Cardiac muscle cell (in vitro differentiated cells and primary cell): ENCODE measurements around the gene PLLP. TPM values are rescaled to one million over a fixed set of nuclear protein-coding genes. Genes with fewer than 3 reads are reported as not detected.

ENCODE experiments used
- DNase-seq, 2 donors: peaks; one replicate each; pipeline versions ENCODE4 v3.0.0 to v3.0.0-alpha.2; 2010 to 2017; ENCODE audit warnings: low read depth in 1 of 2, low spot score in 1 of 2
- H3K27ac ChIP-seq: fragments of 200-600 bp; sonication (generic); 2 replicates; pipeline ENCODE4 v1.5.1; 2016
- H3K27me3 ChIP-seq: fragments of 200-600 bp; sonication (generic); 2 replicates; pipeline ENCODE4 v1.6.0; 2016; ENCODE audit warnings: control low read depth
- H3K36me3 ChIP-seq: fragments of 200-600 bp; sonication (generic); 2 replicates; pipeline ENCODE4 v1.5.1; 2016; ENCODE audit warnings: control low read depth
- H3K4me1 ChIP-seq: fragments of 200-600 bp; sonication (generic); 2 replicates; pipeline ENCODE4 v1.8.1; 2017; ENCODE audit warnings: low read depth, mild to moderate bottlenecking, mixed run types
- H3K4me3 ChIP-seq: fragments of 200-600 bp; sonication (generic); 2 replicates; pipeline ENCODE4 v1.5.1; 2016; ENCODE audit warnings: mild to moderate bottlenecking
- H3K9me3 ChIP-seq: fragments of 200-600 bp; sonication (generic); 2 replicates; pipeline ENCODE4 v1.5.1; 2017; ENCODE audit warnings: low read depth, mild to moderate bottlenecking, control low read depth
- polyA plus RNA-seq: library from polyadenylated mRNA; unstranded; fragments of >200 nt; fragmentation: Nextera tagmentation; extraction: Ambion mirVana; gene quantifications from 2 replicates; pipeline ENCODE4 v1.2.1, GENCODE V29; 2016
- total RNA-seq: library from RNA; depleted of rRNA; stranded (reverse); fragments of >200 nt; gene quantifications from 2 replicates; pipeline ENCODE4 v1.2.3, GENCODE V29; 2016
- TF ChIP-seq, protein P1 (sequence below): IDR thresholded peaks from 2 replicates; pipeline ENCODE4 v1.5.1; 2012; ENCODE audit warnings: low read depth, mild to moderate bottlenecking, low read length

The PLLP gene
- total and polyA plus RNA-seq, 2 experiments from 2014 or later: 6.4 to 14.2 TPM

DNA sequence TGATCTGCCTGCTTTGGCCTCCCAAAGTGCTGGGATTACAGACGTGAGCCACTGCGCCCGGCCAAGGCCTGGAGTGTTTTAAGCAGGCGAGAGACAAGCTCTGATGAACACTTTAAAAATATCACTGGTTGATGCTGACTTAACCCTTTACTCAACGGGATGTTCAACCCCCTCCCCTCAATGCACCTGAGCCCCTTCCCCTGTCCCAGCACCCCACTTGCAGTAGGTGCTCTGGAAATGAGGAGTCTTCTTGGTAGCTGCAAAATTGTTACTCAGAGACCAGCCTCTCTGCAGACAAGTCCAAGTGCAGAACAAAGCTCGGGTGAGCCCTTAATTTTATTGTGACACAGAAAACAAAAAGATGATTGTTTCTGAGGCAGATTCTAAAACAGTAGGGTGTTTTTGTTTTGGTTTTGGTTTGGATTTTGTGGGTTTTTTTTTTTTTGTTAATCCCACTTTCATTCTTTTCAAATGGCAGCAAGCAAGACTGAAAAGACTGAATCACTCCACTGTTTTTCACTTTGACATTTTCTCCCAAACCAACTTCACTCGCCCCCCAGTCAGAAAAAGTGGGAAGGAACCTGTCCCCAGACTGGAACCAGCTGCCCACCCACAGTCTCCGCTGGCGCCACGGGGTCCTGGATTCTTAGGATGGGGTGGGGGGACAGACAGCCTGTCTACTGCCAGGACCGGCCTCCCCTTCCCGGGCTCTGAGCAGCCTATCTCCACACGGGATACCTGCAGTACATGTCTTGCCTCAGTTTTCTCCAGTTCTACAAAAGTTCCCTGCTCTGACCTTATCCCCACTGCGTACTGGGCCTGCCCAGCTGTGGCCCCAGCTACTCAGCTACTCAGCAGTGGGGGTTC, 5.2 kb upstream of the PLLP start:
- no peaks in the 10 kb centered on the region for H3K9me3 ChIP-seq
- H3K4me1 ChIP-seq: no peaks in the 10 kb centered on the region
- no peaks in the 10 kb centered on the region for H3K27me3 ChIP-seq
- DNase-seq: no peak
- no peak overlapping the region for H3K27ac ChIP-seq
- H3K4me3 ChIP-seq: no peak overlapping the region
- no peaks in the 10 kb centered on the region for H3K36me3 ChIP-seq
- TF ChIP-seq, protein P1, sequence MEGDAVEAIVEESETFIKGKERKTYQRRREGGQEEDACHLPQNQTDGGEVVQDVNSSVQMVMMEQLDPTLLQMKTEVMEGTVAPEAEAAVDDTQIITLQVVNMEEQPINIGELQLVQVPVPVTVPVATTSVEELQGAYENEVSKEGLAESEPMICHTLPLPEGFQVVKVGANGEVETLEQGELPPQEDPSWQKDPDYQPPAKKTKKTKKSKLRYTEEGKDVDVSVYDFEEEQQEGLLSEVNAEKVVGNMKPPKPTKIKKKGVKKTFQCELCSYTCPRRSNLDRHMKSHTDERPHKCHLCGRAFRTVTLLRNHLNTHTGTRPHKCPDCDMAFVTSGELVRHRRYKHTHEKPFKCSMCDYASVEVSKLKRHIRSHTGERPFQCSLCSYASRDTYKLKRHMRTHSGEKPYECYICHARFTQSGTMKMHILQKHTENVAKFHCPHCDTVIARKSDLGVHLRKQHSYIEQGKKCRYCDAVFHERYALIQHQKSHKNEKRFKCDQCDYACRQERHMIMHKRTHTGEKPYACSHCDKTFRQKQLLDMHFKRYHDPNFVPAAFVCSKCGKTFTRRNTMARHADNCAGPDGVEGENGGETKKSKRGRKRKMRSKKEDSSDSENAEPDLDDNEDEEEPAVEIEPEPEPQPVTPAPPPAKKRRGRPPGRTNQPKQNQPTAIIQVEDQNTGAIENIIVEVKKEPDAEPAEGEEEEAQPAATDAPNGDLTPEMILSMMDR: no peak

DNA sequence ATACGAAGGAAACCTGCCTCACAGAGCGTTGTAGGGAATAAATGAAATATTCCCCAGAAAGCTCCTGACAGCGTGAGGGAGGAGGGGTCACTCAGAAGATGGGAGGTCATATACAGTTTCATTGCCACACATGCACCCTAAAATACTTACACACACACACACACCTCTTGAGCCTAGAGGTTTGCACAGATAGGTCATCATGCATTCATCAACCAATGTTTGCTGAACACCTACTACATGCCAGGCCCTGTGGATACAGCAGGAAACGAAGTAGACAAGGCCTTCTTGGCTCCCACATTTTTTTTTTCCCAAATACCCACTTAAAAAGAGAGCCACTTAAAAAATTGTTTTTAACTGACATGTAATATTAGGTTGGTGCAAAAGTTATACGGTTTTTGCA, 907 bp upstream of the PLLP start:
- Histone ChIP-seq H3K9me3 (no peaks in the 10 kb centered on the region), H3K4me1 (no peaks in the 10 kb centered on the region), H3K27ac (no peak overlapping the region), H3K27me3 (peaks cover 13% of the 10 kb centered on the region), H3K36me3 (no peaks in the 10 kb centered on the region), H3K4me3 (no peak overlapping the region)
- DNase-seq: no peak
- TF ChIP-seq, protein P1: no peak

DNA sequence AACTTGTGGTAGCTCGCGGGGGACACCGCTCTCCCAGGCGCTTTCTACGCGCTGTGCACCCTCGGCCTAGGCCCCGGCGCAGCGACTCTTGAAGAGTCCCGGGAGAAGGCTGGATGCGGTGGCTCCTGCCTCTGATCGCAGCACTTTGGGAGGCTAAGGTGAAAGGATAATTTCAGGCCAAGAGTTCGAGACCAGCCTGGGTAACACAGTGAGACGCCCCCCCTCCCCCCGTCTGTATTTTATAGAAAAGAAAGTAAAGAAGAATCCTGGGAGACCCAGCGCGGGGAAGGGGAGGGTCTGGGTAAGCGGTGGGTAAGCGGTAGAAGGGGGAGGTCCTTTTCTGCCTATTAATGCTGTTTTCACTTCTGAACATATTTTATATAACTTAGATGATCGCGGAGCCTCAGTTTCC, 486 bp upstream of the PLLP start:
- H3K27me3 ChIP-seq: peaks cover 13% of the 10 kb centered on the region
- H3K27ac ChIP-seq: no peak overlapping the region
- no peaks in the 10 kb centered on the region for H3K4me1 ChIP-seq
- no peaks in the 10 kb centered on the region for H3K9me3 ChIP-seq
- H3K4me3 ChIP-seq: peak overlapping the region; percentile 46
- TF ChIP-seq, protein P1: no peak
- no peak for DNase-seq
- no peaks in the 10 kb centered on the region for H3K36me3 ChIP-seq

DNA sequence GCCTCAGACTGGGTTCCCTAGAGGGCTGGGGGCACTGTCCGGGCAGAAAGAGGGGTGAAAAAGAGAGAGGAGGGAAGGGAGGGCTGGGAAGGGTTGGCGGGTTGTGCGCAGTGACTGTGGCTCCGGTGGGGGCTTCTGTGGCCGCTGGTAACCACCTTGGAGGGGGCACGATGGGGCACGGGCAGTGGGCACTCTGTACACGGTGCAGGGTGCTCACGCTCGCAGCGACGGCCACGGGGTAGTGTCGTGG, 588 bp downstream of the PLLP start:
- no peaks in the 10 kb centered on the region for H3K9me3 ChIP-seq
- no peaks in the 10 kb centered on the region for H3K4me1 ChIP-seq
- H3K27me3 ChIP-seq: peaks cover 13% of the 10 kb centered on the region
- H3K36me3 ChIP-seq: no peaks in the 10 kb centered on the region
- peak overlapping the region; percentile 46 for H3K4me3 ChIP-seq
- no peak for DNase-seq
- no peak overlapping the region for H3K27ac ChIP-seq
- TF ChIP-seq, protein P1: no peak

DNA sequence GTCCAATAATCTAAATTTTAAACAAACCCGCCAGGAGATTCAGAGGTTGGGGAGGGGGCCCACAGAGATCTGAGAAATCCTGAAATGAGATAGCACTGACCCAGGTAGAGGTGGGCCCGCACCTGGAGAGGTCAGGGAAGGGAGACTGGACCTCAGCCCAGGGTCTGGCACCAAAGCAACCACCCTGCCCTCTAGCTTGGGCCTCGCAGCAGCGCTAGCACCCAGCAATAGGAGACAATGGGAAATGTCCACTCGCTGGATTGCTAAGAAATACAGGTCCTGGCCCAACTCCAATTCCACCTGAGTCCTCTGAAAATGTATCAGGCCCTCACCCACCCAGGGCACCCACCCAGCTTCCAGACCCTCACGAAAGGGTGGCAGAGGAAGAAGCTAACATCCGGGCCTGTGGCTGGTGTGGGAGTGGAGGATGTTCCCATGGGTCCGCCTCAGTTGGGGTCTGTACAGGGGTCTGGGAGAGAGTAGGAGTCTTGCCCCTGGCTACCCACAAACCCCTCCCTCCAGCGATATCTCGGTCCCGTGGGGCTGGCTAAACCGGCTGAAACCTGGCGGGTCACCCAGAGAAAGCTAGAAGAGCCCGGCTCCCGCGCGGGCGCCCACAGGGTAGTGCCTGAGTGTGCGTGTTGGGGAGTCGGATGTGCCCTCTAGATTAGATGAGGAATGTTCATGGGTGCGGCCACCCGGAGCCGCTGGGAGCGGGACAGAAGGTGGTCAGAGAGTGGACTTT, 1.1 kb downstream of the PLLP start:
- no peak for DNase-seq
- Histone ChIP-seq H3K4me3 (peak overlapping the region; percentile 46), H3K36me3 (no peaks in the 10 kb centered on the region), H3K27ac (no peak overlapping the region), H3K27me3 (peaks cover 13% of the 10 kb centered on the region), H3K4me1 (no peaks in the 10 kb centered on the region), H3K9me3 (no peaks in the 10 kb centered on the region)
- TF ChIP-seq, protein P1: no peak
